Brain microvascular endothelial cell (primary cell): ENCODE results near the gene METTL27.

ENCODE experiments used
- DNase-seq: peaks from one replicate; pipeline ENCODE4 v3.0.0-alpha.2; 2020
- H3K27ac ChIP-seq: fragments of 250-450 bp; sonication (Bioruptor Pico); 2 replicates; pipeline ENCODE4 v1.5.1; 2020; ENCODE audit warnings: mild to moderate bottlenecking, moderate library complexity
- H3K27me3 ChIP-seq: fragments of 250-450 bp; sonication (Bioruptor Pico); replicated peaks from 2 replicates; pipeline ENCODE4 v1.5.1; 2020; ENCODE audit warnings: mild to moderate bottlenecking
- H3K36me3 ChIP-seq: fragments of 250-450 bp; sonication (Bioruptor Pico); replicated peaks from 2 replicates; pipeline ENCODE4 v1.5.1; 2020; ENCODE audit warnings: mild to moderate bottlenecking
- H3K4me3 ChIP-seq: 2 replicates; pipeline ENCODE4 v1.5.1; 2011; ENCODE audit warnings: low read depth, mild to moderate bottlenecking, control low read depth, low read length, moderate library complexity
- CTCF ChIP-seq: IDR thresholded peaks from 2 replicates; pipeline ENCODE4 v1.5.1; 2011; ENCODE audit warnings: low read depth, mild to moderate bottlenecking, moderate library complexity, low read length, control low read depth, inconsistent platforms; ENCODE audit errors: missing control alignments
- in situ Hi-C: cut with HindIII; loops from 2 replicates; pipeline ENCODE4 v1.10.0; 2017; ENCODE audit warnings: low sequenced_read_pairs, low pct_ligation_motif_present

The METTL27 gene

GRCh38 chr7:73828107-73828803, 14.1 kb downstream of the METTL27 start:
- Histone ChIP-seq H3K27ac (no peak overlapping the region), H3K27me3 (no peaks in the 10 kb centered on the region), H3K4me3 (no peak overlapping the region), H3K36me3 (no peaks in the 10 kb centered on the region)
- peak; percentile 57 for DNase-seq
- no peak for TF ChIP-seq CTCF
- in situ Hi-C loops = no loop called here

GRCh38 chr7:73827567-73828106, 14.7 kb downstream of the METTL27 start:
- in situ Hi-C loops = no loop called here
- Histone ChIP-seq H3K27me3 (no peaks in the 10 kb centered on the region), H3K4me3 (no peak overlapping the region), H3K36me3 (no peaks in the 10 kb centered on the region), H3K27ac (no peak overlapping the region)
- no peak for TF ChIP-seq CTCF
- DNase-seq = no peak

- Histone ChIP-seq H3K27ac (no peak overlapping the region), H3K36me3 (no peaks in the 10 kb centered on the region), H3K4me3 (no peak overlapping the region), H3K27me3 (no peaks in the 10 kb centered on the region)
- in situ Hi-C loops = no loop called here
- DNase-seq = no peak
- no peak for TF ChIP-seq CTCF
Measured at GRCh38 chr7:73824986-73825385, 17.3 kb downstream of the METTL27 start.

GRCh38 chr7:73823873-73824592, 18.3 kb downstream of the METTL27 start:
- in situ Hi-C loops = no loop called here
- no peak for DNase-seq
- Histone ChIP-seq H3K27me3 (no peaks in the 10 kb centered on the region), H3K27ac (no peak overlapping the region), H3K36me3 (no peaks in the 10 kb centered on the region), H3K4me3 (no peak overlapping the region)
- TF ChIP-seq CTCF = no peak

- Histone ChIP-seq H3K4me3 (no peak overlapping the region), H3K36me3 (no peaks in the 10 kb centered on the region), H3K27me3 (no peaks in the 10 kb centered on the region), H3K27ac (peak overlapping the region; percentile 26)
- no peak for TF ChIP-seq CTCF
- in situ Hi-C loops = no loop called here
- DNase-seq = no peak
Measured at GRCh38 chr7:73823257-73823656, 19.1 kb downstream of the METTL27 start.
